ENCODE results near the gene STPG1.

DNA sequence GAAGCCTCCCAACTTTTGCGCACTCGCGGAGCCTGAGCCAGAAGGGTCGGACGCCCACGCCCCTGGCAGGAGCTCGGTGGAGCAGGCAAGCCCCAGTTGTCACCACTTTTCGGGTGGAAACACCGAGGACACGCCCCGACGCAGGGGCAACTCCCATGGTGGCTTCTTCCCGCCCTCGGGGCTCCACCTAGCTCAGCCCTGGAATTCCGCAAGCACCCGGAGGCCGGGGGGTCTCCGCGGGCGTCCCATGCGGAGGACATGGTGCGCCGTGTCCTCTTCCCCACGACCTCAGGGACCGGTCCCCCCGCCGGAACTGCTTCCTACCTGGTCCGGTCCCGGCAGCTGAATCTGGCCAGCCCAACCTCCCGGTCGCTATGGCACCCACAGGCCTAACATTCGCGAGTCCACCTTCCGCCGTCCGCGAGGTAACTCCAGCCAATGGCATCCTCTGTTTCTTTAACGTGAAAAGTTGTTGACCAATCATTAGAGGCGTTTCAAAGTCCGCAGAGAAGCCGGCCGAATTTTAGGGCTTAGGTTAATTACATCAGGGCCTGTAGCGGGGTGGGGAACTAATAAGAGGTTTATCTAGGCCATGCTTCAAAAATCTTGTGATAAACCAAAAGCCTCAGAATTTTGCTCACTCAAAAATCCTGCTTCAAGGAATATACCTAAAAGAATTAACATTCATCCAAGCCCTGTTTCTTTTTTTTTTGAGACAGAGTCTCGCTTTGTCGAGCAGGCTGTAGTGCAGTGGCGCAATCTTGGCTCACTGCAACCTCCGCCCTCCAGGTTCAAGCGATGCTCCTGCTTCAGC is at the start of gene STPG1:
- TF ChIP-seq, protein P1, sequence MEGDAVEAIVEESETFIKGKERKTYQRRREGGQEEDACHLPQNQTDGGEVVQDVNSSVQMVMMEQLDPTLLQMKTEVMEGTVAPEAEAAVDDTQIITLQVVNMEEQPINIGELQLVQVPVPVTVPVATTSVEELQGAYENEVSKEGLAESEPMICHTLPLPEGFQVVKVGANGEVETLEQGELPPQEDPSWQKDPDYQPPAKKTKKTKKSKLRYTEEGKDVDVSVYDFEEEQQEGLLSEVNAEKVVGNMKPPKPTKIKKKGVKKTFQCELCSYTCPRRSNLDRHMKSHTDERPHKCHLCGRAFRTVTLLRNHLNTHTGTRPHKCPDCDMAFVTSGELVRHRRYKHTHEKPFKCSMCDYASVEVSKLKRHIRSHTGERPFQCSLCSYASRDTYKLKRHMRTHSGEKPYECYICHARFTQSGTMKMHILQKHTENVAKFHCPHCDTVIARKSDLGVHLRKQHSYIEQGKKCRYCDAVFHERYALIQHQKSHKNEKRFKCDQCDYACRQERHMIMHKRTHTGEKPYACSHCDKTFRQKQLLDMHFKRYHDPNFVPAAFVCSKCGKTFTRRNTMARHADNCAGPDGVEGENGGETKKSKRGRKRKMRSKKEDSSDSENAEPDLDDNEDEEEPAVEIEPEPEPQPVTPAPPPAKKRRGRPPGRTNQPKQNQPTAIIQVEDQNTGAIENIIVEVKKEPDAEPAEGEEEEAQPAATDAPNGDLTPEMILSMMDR (IDR thresholded peaks at IDR 0.05; ENCODE audit: insufficient read depth, low read depth, low read length) = no peak
- no peak for TF ChIP-seq EZH2 (IDR thresholded peaks at IDR 0.05; ENCODE audit: insufficient read depth, low read length)

Measured in astrocyte (in vitro differentiated cells and primary cell).